HG02852 (cell line): ENCODE data around the gene C20orf144.

Source experiments
- ATAC-seq: cut with Tn5 transposase; IDR thresholded peaks from one replicate; pipeline ENCODE4 v1.9.1; 2021; ENCODE audit warnings: mild to moderate bottlenecking, moderate library complexity; ENCODE audit not compliant: unreplicated experiment

The C20orf144 gene

GRCh38 chr20:33649201-33649681, 12.9 kb upstream of the C20orf144 start:
- ATAC-seq = no peak

- no peak for ATAC-seq
These were observed 11.9 kb upstream of the C20orf144 start for GRCh38 chr20:33650111-33650752.

- no peak for ATAC-seq
These were observed 11.2 kb upstream of the C20orf144 start for GRCh38 chr20:33650753-33651561.

GRCh38 chr20:33651562-33652048, 10.5 kb upstream of the C20orf144 start:
- no peak for ATAC-seq

- no peak for ATAC-seq
These were observed 8.8 kb upstream of the C20orf144 start for GRCh38 chr20:33653218-33653899.

GRCh38 chr20:33653900-33654596, 8.1 kb upstream of the C20orf144 start:
- ATAC-seq = no peak

- no peak for ATAC-seq
These were observed 7.4 kb upstream of the C20orf144 start for GRCh38 chr20:33654680-33655161.

GRCh38 chr20:33655164-33655563, 7.0 kb upstream of the C20orf144 start:
- ATAC-seq = no peak

- ATAC-seq = no peak
These were observed 5.9 kb upstream of the C20orf144 start for GRCh38 chr20:33656010-33656782.

- ATAC-seq = no peak
These were observed 5.1 kb upstream of the C20orf144 start for GRCh38 chr20:33656783-33657703.

- no peak for ATAC-seq
These were observed 4.4 kb upstream of the C20orf144 start for GRCh38 chr20:33657704-33658095.

GRCh38 chr20:33658510-33658909, 3.6 kb upstream of the C20orf144 start:
- ATAC-seq = no peak

- ATAC-seq = no peak
These were observed 3.2 kb upstream of the C20orf144 start for GRCh38 chr20:33658929-33659328.

- ATAC-seq = no peak
These were observed 2.6 kb upstream of the C20orf144 start for GRCh38 chr20:33659341-33660034.

GRCh38 chr20:33660035-33660684, 2.0 kb upstream of the C20orf144 start:
- ATAC-seq = no peak

- no peak for ATAC-seq
These were observed 1.5 kb upstream of the C20orf144 start for GRCh38 chr20:33660685-33661058.

- peak; percentile 43 for ATAC-seq
These were observed 1.3 kb downstream of the C20orf144 start for GRCh38 chr20:33663161-33664084.
